CD4-positive, alpha-beta T cell treated with Interferon gamma for 1 hour (primary cell): ENCODE results near the gene TNFSF11.

Experiments
- DNase-seq: peaks from one replicate; pipeline ENCODE4 v3.0.0-alpha.2; 2020

The TNFSF11 gene

DNA sequence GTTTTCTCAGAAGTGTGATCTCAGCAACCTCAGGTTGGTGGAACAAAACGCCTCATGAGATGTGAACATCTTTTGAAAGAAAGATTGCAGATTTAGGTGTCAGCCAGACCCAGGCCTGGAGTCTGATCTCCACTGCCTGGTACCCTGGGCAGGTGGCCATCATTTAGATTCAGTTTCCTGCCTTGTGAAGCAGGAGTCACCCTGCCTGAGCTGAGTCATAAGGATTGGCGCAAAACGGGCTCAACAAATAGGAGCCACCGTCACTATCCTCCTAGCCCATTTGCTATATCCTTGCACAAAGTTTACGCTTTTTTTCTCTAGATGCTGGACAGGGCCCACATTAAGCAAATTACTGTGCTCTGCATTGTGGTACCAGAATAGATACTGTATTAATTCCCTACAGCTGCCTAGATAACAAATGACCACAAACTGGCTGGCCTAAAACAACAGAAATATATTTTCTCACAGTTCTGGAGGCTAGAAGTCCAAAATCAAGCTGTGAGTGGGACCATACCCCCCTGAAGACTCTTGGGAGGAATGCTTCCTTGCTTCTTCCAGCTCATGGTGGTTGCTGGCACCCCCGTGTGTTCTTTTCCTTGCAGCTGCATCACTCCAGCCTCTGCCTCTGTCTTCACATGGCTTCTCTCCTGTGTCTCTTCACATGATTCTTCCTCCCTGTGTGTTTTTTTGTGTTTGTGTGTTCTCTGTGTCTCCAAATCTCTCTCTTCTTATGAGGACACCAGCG lies 38.2 kb downstream of the TNFSF11 start:
- no peak for DNase-seq

DNA sequence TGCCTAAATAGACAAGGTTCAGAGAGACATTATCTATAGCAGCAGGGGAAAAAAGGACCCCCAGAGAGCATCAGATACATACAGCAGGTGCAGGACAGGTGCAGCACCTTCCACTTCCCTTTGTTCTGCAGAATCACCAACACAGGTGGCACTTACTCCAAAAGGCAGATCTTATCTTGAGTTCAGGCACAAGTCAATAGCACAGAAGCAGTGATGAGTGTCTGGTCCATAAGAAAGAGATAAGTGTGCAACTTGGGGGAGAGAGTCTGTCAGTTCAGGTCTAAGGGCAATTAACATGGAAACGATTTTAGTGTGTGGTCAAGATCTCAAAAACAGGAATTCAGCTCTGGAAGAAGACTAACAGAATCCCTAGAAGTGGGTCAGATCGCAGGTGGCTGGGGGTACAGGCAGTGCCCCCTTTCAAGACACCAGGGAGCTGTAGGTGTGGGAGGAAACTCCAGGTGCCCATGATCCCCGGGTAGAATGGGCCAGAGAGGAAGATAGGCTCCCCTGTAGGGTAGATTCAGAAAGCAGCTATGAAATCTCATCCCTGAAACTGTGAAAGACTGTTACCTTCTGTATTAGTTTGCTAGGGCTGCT lies 40.6 kb downstream of the TNFSF11 start:
- DNase-seq: no peak

DNA sequence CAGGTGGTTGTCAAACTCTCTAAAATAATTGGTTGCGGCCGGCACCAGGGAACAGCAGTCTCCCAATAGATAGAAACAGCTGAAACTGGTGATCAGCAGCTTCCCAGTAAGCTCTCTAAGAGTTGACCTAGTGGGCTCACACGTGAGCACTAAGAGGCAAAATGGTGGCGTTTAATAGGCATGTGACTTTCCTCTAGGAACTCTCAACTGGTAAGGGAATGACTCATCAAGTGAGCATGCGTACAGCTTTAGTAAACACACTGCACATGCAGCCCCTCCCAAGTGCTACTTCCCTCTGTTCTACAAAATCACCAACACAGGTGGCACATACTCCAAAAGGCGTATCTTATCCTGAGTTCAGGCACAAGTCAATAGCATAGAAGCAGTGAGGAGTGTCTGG lies 41.7 kb downstream of the TNFSF11 start:
- no peak for DNase-seq

DNA sequence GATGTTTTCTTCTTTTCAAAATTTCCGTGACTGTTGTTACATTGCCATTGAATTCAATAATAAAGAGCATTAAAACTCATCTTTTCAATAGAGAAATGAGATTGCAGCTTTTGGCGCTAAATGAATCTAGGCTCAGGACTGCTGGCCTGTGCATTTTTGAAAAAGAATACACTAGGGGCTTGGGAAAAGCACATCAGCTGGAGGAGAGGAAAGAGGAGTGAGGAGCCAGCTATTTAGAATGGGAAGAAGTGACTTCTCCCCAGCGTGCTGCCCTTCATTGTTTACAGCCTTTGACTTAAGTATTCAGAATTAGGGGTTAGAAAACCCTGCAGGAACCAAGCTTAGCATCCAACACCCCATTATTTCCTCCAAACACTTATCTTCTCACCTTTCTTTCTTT lies 43.3 kb downstream of the TNFSF11 start:
- DNase-seq: no peak

DNA sequence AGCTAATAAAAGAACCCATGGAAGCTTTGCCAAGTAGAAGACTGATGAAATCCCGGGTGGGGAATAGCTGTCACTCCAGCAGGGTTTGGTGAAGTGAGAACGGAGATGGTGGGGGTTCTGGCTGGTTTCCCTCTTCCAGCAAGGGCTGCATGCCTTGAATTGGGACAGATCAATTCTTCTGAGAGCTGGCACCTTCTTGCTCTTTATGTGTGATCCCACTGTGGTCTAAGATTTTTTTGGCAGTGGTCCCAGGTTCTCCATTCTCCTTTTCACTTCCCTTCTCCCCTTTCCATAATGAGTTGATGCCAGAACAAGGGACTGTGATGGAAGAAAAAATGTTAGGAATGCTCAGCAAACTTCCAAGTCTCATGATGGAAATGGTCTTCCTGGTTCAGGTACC lies 50.0 kb downstream of the TNFSF11 start:
- DNase-seq: no peak

DNA sequence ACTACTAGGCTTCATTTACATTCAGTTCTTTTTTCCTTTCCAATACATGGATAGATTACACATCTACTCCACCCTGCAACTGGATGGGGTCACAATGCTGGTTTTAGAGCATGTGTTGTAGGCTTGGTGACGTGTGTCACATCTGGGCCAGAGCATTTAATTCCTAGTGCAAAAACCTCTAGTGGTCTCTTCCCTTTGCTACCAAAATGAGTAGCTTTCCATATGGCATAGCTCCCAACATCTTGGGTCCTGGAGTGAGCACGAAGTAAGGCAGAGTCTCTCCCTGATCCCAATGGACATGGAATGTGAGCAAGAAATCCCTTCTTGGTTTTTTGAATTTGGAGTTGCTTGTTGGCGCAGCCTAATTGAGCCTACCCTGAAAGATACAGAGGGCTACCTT lies 51.7 kb downstream of the TNFSF11 start:
- DNase-seq: no peak

DNA sequence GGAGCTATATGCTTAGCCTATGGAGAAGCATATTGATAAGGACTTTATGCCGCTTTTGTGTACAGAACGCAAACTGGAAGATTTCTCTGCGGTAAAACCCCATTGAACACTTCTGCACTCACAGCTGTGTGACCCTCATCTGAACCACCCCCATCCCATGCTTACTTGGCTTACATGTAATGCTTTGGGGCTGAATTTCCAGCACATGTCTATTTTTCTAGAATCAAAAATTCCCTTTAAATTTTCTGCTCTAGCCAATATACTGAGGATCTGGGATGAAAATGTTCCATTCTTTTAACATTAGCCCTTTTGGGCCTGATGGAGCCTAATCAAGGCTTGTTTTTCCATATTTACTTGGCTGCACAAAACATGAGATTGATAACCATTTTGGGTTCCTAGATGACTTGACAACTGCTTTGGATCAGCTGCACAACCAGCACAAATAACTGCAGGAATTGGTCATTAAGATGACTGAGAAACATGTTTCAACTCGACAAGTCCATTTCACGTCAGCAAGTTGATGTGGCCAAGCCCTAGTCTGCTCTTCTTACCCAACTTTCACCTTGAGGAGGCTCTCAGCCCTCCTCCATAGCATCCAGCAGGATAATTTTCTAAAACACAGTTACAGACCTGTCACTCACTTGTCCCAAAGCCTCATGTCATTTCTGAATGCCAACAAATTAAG lies 52.4 kb downstream of the TNFSF11 start:
- no peak for DNase-seq

DNA sequence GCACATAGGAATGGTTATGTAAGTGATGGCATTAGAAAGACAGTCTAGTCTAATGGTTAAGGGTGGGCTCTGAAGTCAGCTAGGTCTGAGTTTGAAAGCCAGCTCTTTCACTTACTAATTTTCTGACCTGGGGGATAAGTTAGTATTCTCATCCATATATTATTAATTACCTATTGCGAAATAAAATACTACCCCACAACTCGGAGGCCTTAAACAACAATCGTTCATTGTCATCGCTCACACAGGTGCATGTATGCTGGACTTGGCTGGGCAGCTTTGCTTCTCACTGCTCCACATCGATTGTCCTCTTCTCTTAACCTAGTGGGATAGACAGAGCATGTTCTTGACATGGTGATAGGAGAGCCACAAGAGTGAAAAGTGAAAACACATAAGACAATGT lies 54.7 kb downstream of the TNFSF11 start:
- no peak for DNase-seq

DNA sequence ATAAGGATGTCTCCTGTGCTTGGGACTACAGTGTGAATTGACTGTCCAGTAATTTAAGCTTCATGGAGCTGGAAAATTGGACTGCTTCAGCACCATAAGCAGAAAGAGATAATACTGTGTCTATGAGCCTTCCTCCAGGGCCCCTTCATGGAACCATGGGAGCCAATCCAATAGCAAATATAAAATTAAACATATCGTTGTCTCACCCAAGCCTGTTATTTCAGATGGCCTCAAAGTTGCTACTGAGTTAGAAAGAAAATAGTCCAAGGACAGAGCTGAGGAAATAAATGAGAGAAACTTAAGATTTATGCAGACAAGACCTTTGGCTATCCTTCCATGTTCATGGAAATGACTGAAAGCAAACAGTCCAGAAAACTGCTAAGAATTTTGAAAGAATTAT lies 57.2 kb downstream of the TNFSF11 start:
- DNase-seq: no peak

DNA sequence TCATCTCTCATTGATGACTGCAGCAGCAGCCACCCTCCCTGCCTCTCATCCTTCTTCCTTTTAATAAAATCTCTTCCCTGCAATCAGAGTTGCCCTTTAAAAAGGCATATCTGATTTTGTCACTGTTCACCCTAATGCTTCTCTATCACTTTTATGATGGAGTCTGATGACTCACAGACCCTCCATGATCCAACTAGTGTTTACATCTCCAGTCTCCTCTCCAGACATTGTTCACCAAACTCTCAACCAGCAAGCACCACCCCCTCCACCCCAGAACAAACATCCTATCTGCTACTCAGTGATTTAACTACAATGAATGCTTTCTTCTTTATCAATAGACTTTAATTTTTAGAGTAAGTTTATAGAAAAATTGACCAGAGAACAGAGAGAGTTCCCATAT lies 59.5 kb downstream of the TNFSF11 start:
- DNase-seq: no peak

DNA sequence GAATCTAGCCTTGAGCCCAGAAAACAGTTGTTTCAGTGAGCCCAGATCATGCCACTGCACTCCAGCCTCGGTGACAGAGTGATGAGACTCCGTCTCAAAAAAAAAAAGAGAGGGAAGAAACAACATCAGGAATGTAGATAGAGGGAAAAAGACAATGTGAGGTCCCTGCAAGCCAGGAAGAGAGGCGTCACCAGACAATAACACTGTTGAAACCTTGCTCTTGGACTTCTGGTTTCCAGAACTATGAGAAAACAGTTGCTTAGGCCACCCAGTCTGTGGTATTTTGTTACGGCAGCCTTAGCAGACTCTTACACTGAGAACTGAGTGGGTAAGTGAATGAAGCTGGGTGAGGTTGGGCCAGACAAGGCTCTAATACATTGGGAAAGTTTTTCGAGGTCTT lies 64.1 kb downstream of the TNFSF11 start:
- DNase-seq: no peak

DNA sequence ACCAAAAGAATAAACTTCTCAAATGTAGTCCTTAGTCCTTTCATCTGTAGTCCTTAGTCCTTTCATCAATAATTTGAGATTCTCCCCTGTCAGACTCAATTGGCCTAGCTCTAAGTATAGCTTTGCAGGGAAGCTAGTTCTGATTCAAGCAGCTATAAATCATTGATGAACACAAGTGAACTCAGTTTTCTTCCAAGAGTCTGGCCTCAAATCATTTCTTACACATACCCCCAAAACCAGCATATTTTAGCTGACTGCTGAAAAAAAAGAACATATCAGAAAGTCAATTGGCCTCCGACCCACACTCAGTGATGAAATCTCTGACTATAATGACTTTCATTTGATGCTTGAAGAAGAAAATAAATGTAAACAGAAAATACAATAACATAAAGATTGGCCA lies 64.9 kb downstream of the TNFSF11 start:
- no peak for DNase-seq

DNA sequence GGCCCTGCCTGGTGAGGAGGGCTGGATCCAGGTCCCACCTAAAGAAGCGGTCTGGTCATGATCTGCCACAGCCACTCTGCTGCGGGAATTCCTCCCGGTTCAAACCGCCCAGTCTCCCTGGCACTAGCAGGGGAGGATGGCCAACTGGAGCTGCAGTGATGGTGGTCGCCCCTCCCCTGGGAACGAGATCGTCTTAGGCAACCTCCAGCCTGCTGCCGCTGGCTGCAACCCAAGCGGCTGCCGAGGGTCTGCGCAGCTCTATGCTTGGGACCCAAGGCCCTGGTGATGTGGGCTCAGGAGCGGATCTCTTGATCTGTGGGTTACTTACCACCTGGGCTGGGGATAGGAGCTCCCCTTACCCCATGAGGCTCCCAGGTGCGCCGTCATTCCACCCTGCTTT lies 69.1 kb downstream of the TNFSF11 start:
- DNase-seq: no peak

DNA sequence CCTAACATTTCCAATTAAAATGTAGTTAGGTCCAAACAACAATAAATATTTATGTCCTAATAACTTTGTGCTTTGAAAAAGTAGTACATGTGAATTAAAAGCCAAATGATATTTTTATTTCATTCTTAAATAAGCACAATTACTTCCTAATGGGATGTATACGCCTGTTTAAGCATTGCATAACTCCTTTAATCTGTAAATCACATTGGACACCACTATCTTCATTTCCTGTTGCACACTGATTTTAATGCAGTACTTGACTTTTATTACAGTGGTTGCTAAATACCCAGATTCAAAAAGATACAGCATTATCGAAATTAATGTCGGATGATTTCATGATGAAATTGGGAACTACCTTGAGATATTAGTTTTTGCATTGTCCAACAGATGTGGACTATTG lies 70.9 kb downstream of the TNFSF11 start:
- no peak for DNase-seq

DNA sequence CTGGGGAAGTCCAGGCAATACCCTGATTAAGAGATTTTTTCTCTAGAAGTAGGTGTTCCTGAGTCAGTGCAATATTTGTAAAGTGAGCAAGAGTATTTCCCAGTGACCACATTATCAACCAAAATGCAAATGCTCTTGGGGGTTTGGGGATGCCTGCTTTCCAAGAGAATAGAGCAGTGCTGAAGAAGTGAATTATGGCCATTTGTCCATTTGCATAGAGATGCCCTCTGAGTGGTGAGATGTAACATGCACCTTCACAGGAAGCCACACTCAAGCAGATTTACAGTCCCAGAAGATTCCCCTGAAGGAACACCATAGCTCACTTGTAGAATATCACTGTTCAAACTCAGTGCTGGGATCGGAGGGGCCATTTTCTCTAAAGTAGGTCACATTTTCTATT lies 71.8 kb downstream of the TNFSF11 start:
- no peak for DNase-seq

DNA sequence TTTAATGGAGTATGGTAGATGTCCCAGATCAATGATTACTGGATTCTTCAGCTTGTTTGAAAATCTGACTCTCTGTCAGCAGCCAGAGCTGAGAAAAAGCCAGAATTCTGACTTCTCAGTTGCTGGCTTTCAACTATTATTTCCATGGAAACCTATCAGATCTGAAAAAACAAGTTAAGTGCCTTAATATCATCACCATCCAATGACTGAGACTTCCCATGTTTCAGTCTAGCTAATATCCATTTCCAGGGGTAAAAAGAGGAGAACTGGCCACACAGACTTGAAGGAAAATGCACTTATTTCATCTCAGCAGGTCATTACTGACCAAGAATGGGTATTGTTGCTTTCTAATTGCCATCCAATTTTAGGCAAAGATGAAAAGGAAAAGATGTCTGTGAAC lies 75.2 kb downstream of the TNFSF11 start:
- DNase-seq: no peak

DNA sequence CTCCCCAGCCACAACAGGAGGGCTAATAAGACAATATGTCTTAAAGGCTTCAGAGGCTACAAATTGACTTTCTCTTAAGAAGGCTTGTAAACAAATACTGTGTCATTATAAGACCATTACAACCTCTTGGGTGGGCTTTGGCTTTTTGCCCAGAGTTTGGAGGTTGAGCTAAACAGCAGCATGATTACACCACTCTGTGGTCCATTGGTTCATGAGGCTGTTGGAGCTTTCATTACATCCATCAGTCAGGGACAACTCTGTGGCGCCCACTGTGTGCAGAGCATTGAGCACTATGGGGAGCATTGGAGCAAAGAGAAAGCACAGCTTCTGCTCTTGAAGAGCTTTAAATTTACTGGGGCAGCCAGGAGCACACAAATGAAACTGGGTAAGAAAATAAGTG lies 75.9 kb downstream of the TNFSF11 start:
- DNase-seq: no peak

DNA sequence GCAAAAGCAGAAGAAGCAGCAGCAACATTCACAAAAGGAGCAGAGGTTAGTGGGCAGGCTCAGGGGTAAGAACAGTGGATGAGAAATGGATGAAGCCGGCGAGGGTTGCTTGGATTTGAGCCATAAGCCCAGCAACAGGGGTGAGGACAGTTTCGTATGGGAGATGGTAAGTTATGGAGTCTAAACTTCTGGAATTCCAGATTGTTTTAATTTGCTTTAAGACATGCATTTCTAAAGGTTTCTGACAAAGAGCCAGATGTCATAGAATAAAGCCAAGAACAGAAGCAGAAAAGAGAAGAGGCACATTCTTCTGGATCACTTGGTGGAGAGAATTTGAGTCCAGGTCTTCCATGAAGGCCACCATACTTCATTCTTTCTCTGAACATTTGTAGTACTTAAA lies 76.6 kb downstream of the TNFSF11 start:
- no peak for DNase-seq

DNA sequence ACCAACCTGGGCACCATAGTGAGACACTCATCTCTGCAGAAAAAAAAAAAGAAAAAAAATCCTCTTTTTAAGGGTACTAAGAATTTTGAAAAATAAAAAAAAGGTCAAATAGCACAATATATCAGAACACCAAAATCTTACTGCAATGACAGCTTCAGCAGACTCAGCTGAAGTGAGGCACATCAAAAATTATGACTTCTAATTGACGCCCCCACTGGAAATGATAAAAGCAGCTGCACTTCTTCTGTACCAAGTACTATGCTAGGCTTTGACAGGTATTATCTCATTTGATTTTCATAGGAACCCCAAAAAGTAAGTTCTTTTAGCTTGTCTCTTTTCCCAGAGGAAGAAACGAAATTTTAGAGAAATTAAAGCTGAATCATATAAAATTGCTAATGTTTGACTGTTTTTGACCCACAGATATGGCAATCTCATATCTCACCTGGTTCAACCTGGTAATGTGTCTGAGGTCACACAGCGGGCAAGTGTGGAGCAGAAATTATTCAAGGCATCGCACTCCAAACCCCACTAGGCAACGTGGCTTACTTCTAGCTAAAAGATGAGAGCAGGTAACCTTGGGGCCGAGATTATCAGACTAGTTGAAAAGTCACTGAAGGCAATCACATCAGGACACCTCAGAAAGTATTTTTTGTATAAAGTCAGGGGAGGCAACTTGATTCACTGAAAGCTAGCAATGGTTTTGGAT lies 78.1 kb downstream of the TNFSF11 start:
- no peak for DNase-seq

DNA sequence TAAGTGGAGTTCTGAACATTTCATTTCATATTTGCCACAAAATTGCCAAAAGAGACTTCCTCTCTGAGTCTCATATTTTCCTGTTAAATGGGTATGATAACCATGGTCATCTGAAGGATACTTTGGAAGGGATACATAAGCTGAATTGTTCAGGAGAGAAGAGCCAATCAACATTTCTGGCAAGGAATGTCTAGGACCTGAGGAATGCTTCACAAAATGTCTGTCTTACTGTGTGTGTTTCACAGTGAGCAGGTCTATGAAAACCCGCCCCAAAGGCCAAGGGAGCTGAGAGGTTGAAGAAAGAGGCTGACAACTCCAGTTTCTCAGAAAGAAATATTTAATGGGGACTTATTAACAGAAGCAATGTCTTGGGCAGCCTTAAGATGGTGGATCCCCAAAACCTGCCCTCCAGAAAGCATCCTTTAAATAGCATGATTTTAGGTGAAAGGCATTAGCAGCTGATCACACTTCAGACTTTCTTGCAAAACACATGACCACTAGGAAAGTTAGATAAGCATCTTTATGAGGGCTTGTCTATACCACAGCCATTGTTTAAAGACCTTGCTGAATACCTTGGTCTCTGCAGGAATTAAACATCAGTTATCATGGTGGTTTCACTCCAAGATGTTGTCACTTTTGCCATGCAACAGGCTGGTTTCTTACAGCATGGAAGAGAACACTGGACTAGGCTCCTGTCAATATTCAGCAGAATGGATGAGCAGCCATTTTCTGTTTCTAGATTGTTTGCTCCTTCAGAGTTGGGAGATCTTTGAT lies 78.9 kb downstream of the TNFSF11 start:
- no peak for DNase-seq

DNA sequence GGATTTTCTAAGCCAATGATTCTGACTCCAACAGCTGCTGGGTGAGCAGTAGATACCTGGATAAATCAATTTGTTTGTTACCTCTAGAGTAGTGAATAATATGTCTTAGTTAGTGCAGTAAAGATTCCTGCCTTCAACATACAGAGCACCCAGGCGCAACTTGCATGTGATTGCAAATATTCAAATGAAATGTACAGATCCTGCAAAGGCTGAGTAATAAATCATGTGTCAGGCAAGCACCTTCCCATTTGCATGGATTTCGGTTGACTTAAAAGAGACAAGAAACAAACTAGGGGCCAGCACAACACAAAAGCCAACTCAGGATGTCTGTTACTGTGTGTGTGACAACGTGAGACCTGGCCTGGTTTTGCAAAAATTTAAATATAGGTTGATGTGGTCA lies 79.7 kb downstream of the TNFSF11 start:
- no peak for DNase-seq

DNA sequence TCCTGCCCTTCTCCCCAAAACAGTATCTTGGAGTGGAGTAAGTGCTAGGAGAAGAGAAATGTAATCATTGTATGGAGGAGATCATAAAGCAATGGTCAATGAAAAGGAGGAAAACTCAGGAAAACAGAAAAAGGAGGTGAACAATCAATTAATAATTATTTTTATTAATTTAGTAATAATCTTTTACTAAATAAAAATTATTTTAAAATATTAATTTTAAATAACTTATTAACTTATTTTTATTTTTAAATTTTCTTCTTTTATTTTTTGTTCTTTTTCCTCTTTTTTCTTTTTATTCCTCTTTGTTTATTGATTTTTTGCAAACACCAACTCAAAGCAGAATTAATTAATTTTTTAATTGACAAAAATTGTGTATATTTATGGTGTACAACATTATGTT lies 80.3 kb downstream of the TNFSF11 start:
- DNase-seq: no peak

DNA sequence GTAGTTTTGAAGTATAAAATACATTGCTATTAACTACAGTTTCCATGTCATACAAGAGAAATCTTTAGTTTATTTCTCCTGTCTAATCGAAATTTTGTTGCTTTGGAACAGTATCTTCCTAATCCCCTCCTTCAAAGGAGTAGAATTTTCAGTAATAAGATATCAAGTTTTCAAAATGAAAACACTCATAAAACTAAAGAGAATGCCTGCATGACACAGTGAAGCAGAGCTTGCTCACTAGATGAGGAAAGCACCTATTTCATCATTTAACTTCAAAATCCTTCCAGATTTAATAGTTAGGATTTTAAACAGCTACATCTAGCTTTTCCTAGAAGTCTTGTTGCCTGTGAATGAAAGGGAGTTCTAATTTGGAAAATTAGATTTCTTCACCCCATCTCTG lies 80.8 kb downstream of the TNFSF11 start:
- DNase-seq: no peak
